Ovary (tissue), 3 donors: ENCODE results near the gene SUGCT.

Experiments used
- EP300 ChIP-seq: sonication (generic); formaldehyde crosslinking; IDR thresholded peaks from one replicate; pipeline ENCODE4 v1.6.1; 2017; ENCODE audit warnings: antibody characterized with exemption
- POLR2A ChIP-seq: fragments of 450-650 bp; IDR thresholded peaks from one replicate; pipeline ENCODE4 v1.6.1; 2017; ENCODE audit warnings: antibody characterized with exemption, mild to moderate bottlenecking, moderate library complexity
- TF ChIP-seq, protein P1 (sequence below), 3 donors: fragments of 450-650 bp in 2 of 3; fragments of 200-600 bp in 1 of 3; IDR thresholded peaks; one replicate each; pipeline versions ENCODE4 v1.5.1 to v1.8.0; 2016 to 2022; ENCODE audit warnings: antibody characterized with exemption in 3 of 3, mild to moderate bottlenecking in 1 of 3
- donor health status: DM: no; HTN: no; CAD: no.

DNA sequence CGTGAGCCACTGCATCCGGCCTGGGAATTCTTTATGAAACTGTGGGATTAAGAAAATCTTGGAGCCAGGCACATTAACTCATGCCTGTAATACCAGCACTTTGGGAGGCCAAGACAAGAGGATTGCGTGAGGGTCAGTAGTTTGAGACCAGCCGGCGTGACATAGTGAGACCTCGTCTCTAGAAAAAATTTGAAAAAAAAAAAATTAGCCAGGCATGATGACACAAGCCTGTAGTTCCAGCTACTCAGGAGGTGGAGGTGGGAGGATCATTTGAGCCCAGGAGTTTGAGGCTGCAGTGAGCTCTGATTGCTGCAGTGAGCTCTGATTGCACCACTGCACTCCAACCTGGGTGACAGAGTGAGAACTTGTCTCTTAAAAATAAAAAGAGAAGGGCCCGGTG, 69.8 kb downstream of the SUGCT start:
- TF ChIP-seq POLR2A (no peak), EP300 (no peak)
- TF ChIP-seq, protein P1, sequence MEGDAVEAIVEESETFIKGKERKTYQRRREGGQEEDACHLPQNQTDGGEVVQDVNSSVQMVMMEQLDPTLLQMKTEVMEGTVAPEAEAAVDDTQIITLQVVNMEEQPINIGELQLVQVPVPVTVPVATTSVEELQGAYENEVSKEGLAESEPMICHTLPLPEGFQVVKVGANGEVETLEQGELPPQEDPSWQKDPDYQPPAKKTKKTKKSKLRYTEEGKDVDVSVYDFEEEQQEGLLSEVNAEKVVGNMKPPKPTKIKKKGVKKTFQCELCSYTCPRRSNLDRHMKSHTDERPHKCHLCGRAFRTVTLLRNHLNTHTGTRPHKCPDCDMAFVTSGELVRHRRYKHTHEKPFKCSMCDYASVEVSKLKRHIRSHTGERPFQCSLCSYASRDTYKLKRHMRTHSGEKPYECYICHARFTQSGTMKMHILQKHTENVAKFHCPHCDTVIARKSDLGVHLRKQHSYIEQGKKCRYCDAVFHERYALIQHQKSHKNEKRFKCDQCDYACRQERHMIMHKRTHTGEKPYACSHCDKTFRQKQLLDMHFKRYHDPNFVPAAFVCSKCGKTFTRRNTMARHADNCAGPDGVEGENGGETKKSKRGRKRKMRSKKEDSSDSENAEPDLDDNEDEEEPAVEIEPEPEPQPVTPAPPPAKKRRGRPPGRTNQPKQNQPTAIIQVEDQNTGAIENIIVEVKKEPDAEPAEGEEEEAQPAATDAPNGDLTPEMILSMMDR (IDR thresholded peaks at IDR 0.05), result no peak
